AG20443 (cell line): ENCODE results near the gene XPO4.
"Not testable (repeated sequence)": the region's sequence is repeated elsewhere in the genome, so short reads cannot be mapped to it uniquely, and the experiment has no call there.

Experiments used
- DNase-seq: peaks from one replicate; pipeline ENCODE4 v3.0.0; 2012; ENCODE audit warnings: low spot score, mixed read lengths

Gene XPO4

DNA sequence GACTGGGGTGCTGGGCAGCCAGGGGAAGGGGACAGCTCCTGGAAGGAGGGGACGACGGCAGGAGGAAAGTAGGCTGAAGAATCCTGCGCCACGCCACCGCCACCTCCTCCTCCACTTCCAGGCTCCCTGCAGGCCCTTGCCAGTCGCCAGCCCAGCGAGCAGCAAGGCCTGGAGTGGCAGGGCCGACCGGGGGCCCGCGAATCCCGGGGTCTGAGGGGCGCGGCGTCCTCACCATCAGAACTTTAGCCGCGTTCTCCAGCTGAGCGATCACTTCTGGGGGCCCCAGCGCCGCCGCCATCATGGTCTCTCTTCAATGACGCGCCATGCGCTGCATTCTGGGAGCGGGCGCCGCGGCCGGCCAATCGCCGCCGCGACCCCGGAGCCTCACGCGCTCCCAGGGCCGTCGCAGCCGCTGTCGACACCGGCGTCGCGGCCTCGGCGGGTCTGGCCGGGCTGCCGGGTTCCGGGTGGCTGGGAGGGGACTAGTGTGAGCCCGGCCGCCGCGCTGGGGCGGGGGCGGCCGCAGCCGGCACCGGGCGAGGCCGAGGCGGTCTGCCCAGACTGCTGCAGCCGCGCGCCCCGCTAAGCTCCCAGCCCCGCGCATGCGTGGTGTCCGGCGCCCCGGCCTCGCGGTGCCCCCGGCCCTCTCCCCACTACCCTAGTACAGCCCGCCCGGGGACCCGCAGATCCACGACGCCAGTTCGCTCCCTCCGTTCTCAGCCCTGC lies at the start of gene XPO4:
Gene XPO4 (minus strand): TSS at position 309 of the 726 bp plus-strand sequence. CDS start 8 bp downstream, at position 301.
- DNase-seq, result peak; percentile 96

DNA sequence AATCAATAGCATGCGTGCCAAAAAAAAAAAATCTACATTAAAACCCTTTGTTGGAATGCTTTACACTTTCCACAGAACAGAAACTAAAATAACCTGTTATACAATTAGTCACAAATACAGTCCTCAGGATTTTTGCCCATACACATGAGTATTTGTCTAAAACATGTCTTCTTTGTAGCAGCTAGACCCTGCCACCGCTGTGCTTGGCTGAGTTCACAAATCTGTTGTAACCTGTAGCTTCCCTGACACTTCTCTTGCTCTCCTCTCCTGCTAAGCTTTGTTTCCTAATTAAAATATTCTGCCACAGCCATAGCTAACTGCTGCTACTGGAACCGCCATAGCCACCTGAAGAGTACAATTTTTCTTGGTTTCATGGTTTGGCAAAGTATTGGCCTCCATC lies 45.5 kb upstream of the XPO4 start:
- not testable (repeated sequence) for DNase-seq

DNA sequence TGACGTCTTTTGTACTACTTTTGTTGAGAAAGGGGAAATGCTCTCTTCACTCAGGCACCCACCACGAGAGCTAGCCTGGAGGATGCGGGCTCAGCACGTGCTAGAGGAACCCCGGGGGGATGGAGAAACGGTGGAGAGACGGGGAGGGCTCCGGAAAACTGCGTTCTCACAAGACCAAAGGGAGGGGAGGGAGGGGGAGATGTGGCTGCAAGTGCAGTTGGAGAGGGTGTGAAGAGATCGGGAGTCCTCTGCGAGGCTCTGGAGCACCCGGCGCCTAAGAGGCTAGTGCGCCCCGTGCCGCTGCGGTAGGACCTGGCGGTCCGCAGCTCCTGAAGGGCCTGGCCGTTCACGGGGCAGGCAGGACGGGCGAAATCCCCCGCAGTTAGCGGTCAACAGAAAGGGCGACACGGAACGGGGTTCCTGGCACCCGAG lies 43.4 kb upstream of the XPO4 start:
- DNase-seq, result no peak

DNA sequence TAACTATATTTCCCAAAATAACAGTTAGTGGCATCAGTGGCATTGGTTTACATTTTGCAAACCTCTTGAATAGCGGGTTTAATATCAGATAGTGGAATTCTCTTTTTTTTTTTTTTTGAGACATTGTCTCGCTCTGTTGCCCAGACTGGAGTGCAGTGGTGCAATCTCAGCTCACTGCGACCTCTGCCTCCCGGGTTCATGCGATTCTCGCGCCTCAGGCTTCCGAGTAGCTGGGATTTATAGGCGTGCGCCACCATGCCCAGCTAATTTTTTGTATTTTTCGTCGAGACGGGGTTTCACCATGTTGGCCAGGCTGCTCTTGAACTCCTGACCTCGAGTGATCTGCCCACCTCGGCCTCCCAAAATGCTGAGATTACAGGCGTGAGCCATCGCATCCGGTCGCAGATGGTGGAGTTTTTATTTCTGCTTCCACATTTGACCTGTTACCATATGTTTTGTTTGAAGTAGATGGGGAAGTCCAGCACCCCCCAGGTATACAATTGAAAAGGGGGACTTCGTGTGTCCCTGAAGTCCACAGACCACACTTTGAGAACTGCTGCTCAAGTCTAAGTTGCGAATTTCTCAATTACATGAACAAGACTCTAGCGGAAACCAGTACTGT lies 40.5 kb upstream of the XPO4 start:
- DNase-seq, result no peak

DNA sequence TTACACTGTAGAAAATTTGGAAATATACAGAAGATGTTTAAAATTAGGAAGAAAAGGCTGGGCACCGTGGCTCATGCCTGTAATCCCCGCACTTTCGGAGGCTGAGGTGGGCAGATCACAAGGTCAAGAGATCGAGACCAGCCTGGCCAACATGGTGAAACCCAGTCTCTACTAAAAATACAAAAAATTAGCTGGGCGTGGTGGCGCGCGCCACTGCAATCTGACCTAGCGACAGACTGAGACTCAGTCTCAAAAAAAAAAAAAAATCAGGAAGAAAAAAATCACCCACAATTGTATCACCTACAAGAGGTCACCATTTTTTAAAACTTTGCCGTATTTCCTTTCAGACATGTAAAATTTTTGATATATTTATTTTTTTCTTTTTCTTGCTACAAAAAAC lies 38.0 kb upstream of the XPO4 start:
- not testable (repeated sequence) for DNase-seq

DNA sequence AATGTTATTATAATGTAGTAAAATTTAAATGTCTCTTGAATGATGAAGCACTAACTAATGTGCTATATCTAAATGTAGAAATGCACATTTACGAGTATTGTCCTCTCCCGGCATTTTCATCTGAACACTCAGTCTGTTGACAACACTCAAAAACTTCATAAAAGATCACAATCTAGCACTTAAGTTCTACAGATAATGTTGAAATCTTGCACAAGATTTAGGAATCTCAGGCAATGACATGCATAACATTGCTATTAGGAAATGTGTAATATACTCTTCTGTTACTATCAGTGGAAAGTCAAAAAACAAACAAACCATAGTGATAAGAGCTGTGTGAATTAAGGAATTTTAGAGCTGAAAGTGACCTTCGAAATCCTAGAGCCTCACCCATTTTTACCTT lies 37.5 kb upstream of the XPO4 start:
- no peak for DNase-seq

DNA sequence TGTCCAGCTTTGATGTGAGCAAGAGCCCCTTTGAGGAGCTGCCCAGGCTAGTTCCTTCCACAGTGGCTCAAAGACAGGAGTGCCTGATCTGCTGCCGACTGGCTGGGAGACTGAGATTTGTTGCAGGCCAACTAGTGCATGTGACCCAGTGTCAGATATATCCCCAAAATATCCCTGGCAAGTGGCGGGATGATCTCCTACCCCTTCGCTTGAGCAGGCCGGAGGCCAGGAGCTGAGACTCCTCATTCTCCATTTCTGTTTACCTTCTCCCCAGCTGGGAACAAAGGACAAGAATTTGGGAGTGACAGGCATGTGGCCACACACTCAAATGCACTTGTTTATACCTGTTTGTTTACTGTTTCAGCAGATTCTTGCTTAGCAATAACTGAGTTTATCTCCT lies 37.1 kb upstream of the XPO4 start:
- no peak for DNase-seq

DNA sequence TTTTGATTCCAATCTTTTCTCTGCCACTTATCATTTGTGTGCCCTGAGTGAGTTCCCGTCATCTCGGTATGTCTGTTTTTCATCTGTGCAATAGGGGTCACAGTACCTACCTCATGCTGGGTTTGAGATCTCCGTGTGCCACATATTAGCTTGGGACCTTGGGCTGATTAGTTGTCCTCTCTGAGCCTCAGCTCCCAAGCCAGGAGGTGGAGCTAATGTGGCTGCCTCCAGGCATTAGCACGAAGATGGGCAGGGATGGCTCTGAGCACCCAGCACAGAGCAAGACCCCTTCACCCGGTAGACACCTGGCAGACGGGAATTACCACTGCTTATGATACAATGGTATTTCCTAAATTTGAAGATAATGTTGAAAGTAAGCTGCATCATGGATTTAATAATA lies 35.8 kb upstream of the XPO4 start:
- DNase-seq, result no peak

DNA sequence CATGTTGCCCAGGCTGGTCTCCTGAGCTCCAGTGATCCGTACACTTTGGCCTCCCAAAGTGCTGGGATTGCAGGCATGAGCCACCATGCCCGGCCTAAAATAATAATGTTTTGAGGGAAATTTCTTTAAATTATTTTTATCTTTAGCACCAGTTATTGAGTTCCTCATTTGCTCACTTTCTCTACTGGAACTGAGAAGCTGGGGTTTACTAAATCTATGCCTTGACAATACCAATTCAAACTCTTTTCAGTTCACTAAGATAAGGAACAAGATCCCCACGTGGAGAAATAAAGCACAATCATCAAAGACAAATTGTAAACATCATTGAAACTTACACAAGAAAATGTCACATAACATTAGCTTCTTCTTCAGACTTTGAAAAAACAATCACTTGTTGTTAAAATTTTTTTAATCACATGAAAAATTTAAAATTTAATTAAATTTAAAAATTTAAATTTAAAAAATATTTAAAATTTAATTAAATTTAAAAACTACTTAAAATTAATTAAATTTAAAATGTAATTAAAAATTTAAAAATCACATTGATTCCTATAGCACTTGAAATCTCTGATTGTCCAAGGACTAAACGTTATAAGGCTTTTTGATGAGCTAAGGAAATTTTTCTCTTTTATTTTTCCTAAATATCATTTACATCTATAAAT lies 25.2 kb upstream of the XPO4 start:
- no peak for DNase-seq

DNA sequence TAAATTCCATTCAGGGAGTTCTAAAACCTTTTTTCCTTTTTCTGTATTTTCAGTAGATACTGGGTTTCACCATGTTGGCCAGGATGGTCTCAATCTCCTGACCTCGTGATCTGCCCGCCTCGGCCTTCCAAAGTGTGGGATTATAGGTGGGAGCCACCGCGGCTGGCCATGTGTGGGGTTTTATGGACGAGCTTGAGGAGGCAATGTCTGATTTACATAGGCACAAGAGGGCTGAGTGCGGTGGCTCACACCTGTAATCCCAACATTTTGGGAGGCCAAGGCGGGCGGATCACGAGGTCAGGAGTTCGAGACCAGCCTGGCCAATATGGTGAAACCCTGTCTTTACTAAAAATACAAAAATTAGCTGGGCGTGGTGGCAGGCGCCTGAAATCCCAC lies 22.8 kb upstream of the XPO4 start:
- not testable (repeated sequence) for DNase-seq

DNA sequence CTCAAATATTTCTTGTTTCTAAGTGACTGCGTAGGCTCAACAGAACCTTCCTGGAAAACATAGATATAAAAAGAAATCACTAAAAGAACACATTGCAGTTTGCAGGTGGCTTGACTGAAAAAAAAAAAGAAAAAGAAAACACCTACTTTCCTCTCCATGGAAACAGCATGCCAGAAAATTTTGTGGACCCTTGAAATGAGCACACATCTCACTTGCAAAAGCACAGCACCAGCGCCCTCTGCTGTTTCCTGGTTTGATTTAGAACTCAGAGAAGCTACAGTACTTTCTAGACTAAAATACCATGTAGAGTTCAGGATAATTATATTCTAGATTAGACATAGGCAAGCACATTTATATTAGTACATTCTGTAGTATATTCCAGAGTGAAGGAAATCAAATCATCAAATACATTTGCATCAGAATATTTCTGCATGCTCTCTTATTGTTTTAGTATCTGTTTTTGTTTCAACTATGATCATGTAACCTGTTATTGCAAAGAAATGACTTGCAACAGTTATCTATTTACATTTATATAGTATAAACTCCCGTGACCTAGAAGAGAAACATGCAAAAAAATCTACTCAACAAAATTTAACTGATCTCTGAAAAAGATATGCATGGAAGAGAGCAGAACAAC lies 22.3 kb upstream of the XPO4 start:
- peak; percentile 57 for DNase-seq

DNA sequence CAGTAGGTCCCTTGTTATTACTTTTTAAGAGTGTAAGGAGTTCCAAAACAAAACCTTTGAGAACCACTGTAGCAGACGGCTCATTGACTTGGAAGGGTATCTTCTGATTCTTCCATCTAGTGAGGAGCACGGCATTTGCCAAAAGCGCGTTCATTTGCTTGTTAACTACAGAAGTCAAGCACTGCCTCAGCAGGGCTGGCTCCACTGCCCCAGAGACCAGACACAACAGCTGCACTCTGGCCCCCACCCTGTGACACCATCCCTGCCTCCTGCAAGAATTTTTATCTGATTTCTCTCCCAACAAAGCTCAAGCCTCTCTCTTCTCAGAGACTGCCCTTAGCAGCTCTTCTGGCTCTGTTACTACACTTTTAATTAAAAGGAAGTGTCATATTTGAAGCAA lies 20.7 kb upstream of the XPO4 start:
- DNase-seq, result no peak

DNA sequence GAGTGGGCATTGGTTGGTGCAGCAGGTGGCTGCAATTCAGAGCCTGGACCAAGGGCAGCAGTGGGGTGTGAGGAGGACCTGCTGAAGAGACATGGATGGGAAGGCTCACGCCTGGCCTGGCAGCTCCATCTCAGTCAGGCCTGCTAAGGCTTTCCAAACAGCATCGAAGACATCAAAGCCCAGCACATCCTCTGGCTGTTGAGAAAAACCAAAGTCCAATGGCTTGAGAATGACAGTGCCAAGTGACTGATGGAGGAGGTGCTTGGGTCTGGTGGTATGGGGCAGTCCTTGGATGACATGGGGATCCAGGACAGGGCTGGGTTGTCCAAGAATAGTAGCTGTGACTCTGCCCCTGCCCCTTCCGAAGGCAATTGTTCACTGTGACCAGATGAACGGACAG lies 19.0 kb upstream of the XPO4 start:
- DNase-seq, result no peak

DNA sequence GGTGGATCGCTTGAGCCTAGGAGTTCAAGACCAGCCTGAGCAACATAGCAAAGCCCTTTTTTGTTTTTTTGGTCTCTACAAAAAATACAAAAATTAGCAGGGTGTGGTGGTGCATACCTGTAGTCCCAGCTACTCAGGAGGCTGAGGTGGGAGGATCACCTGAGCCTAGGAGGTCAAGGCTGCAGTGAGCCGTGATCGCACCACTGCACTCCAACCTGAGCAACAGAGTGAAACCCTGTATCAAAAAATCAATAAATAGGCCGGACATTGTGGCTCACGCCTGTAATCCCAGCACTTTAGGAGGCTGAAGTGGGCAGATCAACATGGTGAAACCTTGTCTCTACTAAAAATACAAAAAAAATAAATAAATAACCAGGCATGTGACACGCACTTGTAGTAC lies 13.1 kb upstream of the XPO4 start:
- DNase-seq, result not testable (repeated sequence)

DNA sequence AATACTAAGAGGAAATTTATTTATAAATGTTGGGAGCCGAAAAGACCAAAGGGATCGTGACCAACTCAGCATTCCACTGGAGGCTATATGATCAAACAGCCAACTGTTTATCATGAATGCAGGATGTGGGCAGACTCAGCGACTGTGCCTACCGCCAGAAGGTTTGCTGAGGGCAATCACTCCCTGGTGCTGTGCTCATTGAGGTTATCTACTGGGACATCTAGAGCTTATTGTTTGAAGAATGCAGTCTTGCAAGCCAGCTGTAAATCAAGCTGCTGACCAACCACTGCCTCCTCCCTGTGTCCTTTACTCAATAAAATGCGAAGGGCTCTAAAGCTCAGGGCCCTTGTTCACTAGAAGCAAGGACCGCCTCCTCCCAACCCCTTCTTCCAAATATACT lies 8.5 kb upstream of the XPO4 start:
- no peak for DNase-seq

DNA sequence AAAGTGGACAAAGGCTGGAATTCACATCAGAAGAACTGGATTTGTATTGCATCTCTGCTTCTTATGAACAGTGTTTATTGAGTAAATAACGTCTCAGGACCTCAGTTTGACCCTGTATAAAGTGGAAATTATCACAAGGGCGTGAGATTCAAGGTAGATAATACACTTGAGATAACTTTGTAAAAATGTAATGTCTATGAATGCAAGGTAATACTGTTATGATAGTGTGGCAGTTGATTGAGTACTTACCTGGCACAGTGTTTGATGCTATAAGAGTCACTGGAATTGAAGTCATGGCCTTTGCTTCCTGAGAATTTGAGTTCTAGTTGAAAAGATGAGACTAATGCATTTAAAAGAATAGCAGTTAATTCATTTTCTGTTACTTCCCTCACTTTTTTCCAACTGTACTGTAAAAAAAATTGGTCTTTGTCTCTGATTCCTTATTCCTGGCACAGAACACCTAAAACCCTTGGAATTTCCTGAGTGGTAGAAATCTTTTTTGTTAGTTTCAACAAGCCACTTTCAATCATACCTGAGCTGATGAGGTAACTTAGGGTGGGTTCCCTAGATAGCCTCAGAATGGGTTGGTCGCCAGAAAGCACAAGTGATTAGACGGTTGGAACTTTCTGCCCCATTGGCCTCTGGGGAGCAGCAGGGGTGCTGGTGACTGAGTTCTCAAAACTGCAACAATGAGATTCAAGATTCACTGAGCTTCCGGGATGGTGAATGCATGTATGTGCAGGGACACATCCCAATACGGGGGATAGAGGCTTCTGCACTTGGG lies 6.4 kb upstream of the XPO4 start:
- DNase-seq, result no peak

DNA sequence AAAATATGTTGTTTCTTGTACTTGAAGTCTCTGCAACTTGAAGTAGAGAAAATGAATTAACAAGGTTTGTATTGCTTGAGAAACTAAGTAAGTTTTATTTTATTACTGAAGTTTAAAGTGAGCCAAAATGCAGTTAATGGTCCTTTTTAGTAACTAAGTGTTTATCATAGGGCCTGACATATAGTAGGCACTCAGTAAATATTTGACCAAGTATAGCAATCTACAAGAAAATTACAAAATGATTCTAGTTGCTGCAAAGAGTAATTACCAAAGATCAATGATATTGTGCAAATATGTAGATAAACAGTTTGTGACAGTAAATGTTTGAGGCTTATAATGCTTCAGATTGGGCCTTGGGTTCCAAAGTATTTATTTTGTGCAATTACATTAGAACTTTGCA lies 2.4 kb upstream of the XPO4 start:
- no peak for DNase-seq

DNA sequence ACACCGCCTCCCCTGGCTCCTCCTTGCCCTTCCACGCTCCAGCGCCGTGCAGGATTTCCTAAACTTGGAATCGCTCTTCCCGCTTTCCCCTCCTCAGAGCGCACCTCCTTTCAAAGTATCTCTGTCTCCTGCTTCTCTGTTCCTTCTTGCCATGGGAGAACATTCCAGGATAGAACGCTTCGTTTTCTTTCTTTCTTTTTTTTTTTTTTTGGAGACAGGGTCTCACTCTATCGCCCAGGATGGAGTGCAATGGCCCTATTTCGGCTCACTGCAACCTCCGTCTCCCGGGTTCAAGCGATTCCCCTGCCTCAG lies 574 bp upstream of the XPO4 start:
- DNase-seq, result no peak

DNA sequence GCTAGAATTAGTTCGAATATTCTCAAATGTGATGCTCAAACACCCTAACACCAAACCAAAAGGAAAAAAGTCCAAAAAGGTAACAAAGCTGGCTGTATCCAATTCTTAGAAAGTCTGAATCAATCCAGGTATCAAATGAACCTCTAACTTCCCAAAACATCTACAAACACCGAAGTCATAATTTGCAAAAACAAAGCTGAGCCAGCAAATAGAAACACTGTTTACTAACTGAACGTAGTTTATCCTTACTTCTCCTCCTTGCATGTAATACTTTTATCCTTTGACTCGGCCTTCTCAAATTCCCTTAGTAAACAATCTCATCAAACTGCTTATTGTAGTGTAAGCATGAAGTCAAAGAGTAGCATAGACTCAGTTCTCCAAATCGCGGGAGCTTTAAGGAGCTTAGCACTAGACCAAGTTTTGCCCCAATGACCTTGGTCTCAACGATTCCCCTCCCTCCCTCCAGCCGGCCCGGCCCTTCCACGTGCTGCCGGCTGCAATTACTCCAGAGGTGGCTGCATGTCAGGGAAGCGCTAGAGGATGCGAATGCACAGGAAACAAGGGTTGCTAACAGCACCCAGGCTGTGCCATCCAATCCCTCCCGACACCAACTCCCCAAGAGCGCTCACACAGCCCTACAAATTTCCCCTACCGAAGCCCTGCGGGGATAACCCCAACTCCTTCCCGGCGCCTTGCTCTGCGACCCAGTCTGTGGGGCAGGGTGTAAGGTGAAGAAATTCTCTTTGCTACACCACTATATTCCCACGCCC lies 693 bp downstream of the XPO4 start:
- peak; percentile 49 for DNase-seq

DNA sequence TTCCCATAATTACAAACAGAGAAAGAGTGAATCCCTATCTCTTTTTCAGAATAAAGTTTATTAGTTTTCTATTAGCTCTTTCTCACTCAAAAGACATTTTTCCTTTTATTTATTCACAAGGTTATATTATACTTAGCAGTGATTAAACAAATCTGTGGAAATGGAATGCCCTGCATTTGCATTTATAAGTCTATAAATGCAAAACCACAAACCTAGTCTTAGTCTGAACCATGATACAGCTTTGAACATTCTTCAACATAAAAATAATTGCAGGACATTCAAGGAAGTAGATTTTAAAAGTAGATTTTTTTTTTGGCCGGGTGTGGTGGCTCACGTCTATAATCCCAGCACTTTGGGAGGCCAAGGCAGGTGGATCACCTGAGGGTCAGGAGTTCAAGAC lies 8.3 kb downstream of the XPO4 start:
- no peak for DNase-seq

DNA sequence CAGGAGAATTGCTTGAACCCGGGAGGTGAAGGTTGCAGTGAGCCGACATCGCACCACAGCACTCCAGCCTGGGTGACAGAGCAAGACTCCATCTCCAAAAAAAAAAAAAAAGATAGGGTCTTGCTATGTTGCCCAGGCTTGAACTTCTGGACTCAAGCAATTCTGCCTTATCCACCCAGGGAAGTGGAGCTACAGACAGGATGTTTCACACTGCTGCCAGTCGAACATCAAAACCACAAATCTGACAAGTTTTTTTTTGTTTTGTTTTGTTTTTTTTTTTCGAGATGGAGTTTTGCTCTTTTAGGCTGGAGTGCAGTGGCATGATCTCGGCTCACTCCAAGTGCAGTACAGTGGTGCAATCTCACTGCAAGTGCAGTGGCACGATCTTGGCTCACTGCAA lies 10.8 kb downstream of the XPO4 start:
- DNase-seq, result no peak

DNA sequence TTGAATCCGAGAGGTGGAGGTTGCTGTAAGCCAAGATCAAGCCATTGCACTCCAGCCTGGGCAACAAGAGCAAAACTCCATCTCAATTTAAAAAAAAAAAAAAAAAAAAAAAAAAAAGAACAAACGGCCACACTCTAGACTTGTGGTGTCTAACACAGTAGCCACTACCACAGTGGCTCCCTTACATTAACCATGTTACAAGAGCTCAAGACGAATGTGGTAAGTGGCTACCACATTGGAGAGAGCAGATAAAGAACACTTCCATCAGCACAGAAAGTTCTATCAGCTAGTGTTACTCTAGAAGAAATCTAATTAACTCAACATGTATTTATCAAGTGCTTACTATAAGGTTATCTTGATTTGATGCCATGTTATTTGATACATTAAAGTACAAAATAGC lies 11.5 kb downstream of the XPO4 start:
- no peak for DNase-seq
